Activated T-cell treated with anti-CD3 and anti-CD28 coated beads for 24 hours (primary cell): ENCODE results near the gene SF3B2.
"Not testable (repeated sequence)": the region's sequence is repeated elsewhere in the genome, so short reads cannot be mapped to it uniquely, and the experiment has no call there.

Experiments used
- DNase-seq: peaks from one replicate; pipeline ENCODE4 v3.0.0-alpha.2; 2020; ENCODE audit warnings: low read depth

SF3B2 gene, protein sequence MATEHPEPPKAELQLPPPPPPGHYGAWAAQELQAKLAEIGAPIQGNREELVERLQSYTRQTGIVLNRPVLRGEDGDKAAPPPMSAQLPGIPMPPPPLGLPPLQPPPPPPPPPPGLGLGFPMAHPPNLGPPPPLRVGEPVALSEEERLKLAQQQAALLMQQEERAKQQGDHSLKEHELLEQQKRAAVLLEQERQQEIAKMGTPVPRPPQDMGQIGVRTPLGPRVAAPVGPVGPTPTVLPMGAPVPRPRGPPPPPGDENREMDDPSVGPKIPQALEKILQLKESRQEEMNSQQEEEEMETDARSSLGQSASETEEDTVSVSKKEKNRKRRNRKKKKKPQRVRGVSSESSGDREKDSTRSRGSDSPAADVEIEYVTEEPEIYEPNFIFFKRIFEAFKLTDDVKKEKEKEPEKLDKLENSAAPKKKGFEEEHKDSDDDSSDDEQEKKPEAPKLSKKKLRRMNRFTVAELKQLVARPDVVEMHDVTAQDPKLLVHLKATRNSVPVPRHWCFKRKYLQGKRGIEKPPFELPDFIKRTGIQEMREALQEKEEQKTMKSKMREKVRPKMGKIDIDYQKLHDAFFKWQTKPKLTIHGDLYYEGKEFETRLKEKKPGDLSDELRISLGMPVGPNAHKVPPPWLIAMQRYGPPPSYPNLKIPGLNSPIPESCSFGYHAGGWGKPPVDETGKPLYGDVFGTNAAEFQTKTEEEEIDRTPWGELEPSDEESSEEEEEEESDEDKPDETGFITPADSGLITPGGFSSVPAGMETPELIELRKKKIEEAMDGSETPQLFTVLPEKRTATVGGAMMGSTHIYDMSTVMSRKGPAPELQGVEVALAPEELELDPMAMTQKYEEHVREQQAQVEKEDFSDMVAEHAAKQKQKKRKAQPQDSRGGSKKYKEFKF

GRCh38 chr11:66051766-66052663 lies at the start of gene SF3B2:
TSS of gene SF3B2 (plus strand) at chr11:66052364. CDS start at chr11:66052385, 21 bp downstream.
- DNase-seq, result peak; percentile 95

DNA sequence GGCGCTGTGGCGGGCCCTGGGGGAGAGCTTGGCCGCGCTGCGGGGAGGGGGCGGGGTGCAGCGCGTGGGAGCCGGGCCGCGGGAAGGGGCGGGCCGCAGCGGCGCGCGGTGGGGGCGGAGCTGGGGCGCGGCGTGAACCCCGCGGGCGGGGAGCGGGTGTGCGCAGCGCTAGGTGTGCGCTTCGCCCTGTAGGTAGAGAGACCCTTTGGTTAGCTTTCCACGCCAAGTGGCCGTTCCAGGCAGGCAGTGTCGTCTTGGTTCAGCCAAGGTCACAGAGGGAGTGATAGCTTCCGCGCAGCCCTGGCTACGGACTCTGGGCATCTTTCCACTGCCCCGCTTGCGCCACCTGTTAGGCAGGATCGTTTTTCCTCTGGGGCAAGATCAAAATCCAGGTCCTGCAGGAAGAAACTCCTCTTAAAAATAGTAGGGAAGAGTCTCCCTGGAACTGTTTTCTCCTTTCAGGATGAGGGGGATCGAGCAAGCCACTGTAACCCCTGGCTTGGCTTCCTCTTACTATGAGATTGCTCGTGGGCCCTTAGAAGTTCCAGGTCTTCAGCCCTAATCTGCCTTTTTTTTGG lies 49.4 kb upstream of the SF3B2 start:
- DNase-seq, result no peak

DNA sequence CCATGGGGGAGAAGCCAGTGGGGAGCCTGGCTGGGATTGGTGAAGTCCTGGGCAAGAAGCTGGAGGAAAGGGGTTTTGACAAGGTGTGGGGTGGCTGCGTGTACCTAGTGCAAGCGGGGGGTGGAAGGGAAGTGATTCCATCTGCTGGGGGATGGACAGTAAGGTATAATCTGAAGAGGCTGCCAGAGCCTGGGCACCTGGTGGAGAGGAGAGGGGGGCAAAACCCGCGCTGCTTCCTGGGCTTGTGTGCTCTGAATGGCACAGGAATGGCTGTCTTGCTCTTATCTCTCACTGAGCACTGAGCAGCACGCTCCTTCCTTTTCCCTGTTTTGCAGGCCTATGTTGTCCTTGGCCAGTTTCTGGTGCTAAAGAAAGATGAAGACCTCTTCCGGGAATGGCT lies 48.9 kb upstream of the SF3B2 start:
- DNase-seq, result no peak

GRCh38 chr11:66004186-66004585 lies 48.0 kb upstream of the SF3B2 start:
- no peak for DNase-seq

DNA sequence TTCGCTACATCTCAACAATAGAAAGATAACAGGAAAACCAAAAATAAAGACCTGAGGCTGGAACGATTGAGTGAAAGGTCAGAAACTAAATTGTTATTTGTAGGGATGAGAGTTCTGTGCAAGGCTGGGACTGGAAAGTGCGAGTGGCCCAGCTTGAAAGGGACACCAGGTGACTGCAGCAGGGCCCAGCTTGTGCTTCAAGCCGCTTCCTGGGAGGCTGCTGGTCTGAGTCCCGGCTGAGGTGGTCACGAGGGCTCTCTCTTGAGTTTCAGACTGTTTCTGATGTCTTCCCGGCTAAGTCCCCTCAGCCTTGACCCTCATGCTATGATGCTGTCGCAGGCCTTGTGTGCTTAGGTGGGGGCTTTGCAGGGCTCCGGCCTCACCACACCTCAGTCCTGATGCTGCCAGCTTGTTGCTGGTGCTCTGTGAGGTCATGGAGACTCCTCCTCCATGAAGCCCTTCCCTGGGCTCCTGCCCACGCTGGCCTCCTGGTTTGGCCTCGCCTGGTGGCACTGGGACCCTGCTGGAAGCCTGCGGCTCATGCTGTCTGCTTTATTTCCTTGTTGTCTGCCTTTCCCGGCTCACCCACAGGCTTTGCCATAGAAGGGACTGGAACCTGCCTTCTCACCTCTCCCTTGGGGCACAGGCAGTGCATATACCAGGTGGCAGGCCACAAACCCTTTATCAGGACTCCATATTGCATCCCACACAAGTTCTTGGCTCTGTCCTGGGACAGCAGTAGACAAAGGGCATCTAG lies 45.9 kb upstream of the SF3B2 start:
- DNase-seq, result no peak

DNA sequence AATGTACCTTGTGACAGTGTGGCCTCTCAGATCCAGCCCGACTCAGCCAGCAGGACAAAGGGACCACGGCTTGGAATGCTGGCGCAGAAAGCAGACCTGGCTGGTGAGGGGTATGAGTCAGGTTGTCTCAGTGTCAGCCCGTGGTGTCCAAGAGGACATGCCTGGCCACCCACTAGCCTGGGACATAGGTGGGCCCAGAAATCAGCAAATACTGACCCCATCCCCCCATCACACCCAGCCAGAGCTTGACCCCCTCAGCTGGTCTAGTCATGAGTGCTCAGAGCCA lies 45.3 kb upstream of the SF3B2 start:
- DNase-seq, result no peak

DNA sequence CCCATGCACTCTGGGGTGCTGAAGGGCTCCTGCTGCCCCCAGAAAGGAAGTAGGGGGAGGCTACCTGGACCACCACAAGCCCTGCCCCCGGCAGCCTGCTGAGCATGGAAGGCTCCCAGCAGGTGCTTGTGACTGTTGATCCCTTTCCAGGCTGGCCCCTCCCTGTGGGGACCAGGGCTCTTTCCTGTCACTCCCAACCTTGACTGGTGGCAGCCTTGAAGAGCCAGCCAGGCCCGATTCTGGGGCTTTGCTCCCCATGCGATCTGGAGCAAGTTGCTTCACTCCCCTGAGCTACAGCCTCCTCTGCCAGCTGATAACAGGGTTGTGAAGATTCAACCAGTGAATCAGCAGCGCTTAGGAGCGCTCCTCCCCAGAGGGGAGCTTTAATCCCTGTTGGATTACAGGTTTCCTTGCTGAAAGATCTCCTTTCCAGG lies 44.9 kb upstream of the SF3B2 start:
- DNase-seq, result no peak

- DNase-seq, result no peak
Measured at GRCh38 chr11:66008095-66008467, 44.1 kb upstream of the SF3B2 start.

GRCh38 chr11:66008468-66009101 lies 43.6 kb upstream of the SF3B2 start:
- no peak for DNase-seq

DNA sequence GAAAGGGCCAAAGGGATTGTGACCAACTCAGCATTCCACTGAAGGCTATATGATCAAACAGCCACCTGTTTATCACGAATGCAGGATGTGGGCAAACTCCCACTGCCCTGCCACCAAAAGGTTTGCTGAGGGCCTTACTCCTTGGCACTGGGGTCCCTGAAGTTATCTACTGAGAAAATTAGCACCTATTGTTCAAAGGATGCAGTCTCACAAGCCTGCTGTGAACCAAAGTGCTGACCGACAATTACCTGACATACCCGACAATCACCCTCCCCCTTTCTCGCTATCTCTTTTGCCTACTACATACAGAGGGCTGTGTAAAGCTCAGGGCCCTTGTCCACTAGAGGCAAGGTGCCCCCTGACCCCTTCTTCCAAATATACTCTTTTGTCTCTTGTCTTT lies 42.1 kb upstream of the SF3B2 start:
- DNase-seq, result not testable (repeated sequence)

DNA sequence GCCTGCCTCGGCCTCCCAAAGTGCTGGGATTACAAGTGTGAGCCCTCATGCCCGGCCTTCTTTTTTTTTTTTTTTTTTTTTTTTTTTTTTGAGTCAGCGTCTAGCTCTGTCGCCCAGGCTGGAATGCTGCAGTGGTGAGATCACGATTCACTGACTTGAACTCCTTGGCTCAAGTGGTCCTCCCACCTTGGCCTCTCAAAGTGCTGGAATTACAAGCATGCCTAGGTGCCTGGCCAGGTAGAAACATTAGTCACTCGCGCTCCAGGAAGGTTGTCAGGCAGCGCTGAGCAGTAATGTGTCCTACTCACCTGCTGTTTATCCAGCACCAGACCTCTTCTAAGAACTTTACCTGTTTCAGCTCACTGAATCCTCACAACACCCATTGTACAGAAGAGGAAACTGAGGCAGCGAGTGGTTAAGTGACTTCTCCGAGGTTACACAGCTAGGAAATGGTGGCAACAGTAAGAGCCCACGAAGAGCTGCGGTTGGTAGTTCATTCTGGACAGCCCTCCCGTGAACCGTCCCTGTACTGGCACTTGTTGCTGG lies 40.9 kb upstream of the SF3B2 start:
- no peak for DNase-seq

- DNase-seq, result no peak
Measured at GRCh38 chr11:66011785-66012303, 40.3 kb upstream of the SF3B2 start, which contains the start of gene CST6. TSS of gene CST6 (plus strand) at chr11:66012008. CDS start at chr11:66012045, 37 bp downstream.

DNA sequence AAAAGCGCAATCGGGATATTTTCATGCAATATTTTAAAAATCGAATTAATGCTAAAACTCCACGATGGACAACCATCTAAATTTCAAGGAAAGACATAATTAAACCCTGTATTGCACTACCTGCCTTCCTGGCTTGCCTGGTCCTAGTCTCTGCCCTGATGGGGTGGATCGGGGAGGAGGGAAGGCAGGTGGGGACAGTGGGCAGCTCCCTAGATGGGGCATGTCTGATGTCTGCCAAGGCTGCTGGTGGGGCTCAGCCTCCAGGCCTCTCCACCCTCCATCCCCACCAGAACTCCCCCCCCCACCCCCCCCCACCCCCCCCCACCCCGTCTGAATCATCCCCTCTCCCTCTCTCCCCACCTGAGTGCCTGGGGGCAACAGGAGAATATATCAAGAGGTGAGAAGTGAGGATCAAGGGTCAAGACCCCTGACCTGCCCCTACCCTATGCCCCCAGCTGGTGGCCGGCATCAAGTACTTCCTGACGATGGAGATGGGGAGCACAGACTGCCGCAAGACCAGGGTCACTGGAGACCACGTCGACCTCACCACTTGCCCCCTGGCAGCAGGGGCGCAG lies 39.7 kb upstream of the SF3B2 start:
- DNase-seq, result no peak

DNA sequence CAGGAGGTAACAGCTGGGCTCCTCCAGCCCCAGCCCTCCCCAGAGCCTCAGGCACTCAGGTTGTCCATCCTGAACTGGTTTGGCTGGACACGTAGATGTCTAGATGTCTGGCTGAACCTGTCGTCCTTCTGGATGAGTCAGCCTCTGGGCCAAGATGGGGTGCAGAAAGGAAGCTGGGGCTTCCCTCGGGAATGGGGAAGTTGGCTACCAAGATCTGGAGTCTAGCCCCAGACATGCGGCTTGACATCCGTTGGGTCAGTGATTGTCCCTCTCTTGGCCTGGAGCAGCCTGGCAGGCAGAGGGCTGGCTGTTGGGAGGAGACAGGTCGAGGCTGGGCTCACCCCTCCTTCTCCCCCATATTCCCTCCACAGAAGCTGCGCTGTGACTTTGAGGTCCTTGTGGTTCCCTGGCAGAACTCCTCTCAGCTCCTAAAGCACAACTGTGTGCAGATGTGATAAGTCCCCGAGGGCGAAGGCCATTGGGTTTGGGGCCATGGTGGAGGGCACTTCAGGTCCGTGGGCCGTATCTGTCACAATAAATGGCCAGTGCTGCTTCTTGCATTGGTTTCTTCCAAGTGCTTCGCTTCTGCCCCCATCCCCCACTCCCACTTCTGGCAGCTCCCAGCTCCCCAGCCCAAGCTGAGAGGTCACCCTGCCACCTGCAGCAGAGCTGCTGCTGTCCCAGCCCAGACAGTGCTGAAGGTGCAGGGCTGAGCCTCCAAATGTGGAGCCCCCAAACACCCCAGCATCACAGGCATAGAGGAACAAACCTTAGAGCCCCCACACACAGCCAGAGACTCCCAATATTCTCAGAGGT lies 39.0 kb upstream of the SF3B2 start:
- no peak for DNase-seq

- DNase-seq, result no peak
Measured at GRCh38 chr11:66013762-66014100, 38.4 kb upstream of the SF3B2 start.

GRCh38 chr11:66014804-66015453 lies 37.2 kb upstream of the SF3B2 start:
- DNase-seq, result no peak

GRCh38 chr11:66015454-66015881 lies 36.7 kb upstream of the SF3B2 start:
- DNase-seq, result no peak
